ENCODE measurements around the gene ACBD6.

Gene ACBD6

DNA sequence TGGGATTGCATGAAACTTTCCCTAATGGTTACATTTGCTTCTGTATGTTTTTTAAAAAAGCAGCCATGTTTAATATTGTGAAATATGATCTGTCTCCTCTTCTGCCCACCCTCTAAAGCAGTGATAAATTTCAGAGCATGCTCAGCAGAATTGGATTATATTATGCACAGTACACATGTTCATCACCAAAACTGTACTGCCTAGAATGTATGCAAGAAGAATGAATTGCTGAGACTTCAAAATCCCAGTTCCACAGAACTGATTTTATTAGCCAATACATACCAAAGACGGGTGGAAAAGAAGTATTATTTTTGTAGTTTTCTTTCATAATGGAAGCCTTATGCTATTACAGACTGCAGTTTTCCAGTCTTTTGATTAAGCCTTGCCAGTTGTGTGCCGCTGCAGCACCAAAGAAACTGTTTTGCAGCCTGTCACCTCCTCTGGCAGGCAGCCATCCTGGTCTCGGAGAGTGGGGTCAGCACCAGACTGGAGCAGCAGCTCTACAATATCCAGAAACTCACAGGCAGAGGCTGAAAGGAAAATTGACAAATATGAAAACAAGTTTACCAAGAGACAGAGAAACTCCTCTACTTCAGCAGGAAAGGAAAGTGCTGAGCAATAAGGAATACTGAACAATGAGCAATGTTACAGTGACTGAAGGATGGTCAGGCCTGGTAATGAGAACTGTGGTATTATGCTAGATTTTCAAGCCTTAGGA lies 214.2 kb downstream of the ACBD6 start:
- no peak for DNase-seq

- DNase-seq = no peak
These were observed 216.0 kb downstream of the ACBD6 start for GRCh38 chr1:180286417-180286816.

GRCh38 chr1:180283098-180283497 lies 219.3 kb downstream of the ACBD6 start:
- no peak for DNase-seq

DNA sequence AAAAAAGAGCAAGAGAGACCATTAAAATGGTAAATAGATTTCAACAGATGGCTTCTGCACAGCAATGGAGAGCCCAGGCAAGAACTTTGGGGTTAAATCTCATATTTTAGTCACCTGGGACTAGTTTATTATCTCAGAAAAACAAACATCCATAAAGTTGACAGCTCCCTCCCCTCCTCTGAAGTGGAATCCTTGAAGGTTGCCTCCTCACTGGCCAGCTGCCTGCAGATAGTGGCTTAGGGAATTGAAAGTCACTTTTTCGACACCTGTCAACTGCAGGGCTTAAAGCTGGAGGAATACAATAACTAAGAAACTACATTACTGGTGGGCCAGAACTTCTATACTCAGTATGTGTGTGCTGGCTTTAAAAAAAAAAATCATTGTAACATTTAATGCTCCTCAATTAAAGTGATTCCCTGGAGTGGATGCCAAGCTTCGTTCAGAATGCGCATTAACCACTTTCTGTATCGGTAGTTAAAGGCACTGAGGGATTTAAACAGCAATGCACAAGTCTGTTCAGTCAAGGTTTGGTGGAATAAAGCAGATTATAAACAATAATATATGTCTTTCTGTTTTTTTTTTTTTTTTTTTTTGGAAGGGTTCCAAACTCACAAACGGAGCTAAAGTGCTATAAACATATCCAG lies 219.9 kb downstream of the ACBD6 start:
- DNase-seq = no peak

GRCh38 chr1:180281490-180281889 lies 220.9 kb downstream of the ACBD6 start:
- DNase-seq = no peak

DNA sequence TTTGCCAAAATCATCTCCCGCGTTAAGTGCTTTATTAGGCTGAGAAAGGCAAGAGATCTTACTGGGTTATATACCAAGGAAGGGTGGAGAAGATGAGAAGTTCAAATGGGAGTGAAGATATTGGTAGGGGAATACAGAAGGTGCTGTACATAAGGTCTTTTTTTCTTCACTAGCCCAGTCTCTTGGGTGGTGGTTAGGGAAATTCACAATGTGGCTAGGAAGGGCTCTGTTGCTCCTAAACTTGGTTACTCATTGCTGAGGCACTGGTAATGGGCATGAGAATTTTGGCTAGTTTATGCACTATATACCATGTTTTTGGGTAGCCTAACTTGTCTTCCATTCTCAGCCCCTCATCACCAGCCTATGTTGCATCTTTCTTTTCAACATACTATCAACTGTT lies 221.8 kb downstream of the ACBD6 start:
- no peak for DNase-seq

DNA sequence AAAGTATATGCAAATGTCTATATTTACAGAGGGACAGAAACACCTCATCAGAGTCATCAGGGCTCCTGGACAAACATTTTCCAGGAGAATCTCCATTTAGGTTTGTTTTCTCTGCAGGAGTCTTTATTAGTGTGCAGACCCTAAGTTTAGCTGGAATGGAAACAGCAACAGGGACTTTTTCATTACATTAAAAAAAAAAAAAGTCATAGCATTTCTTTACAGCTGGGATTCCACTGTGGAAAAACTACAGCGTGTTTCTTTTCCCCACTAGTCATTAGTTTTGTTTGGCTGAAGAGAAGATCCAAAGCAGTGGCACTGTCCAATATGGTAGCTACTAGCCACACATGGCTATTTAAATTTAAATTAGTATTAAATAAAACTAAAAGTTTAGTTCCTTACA lies 222.7 kb downstream of the ACBD6 start:
- no peak for DNase-seq

DNA sequence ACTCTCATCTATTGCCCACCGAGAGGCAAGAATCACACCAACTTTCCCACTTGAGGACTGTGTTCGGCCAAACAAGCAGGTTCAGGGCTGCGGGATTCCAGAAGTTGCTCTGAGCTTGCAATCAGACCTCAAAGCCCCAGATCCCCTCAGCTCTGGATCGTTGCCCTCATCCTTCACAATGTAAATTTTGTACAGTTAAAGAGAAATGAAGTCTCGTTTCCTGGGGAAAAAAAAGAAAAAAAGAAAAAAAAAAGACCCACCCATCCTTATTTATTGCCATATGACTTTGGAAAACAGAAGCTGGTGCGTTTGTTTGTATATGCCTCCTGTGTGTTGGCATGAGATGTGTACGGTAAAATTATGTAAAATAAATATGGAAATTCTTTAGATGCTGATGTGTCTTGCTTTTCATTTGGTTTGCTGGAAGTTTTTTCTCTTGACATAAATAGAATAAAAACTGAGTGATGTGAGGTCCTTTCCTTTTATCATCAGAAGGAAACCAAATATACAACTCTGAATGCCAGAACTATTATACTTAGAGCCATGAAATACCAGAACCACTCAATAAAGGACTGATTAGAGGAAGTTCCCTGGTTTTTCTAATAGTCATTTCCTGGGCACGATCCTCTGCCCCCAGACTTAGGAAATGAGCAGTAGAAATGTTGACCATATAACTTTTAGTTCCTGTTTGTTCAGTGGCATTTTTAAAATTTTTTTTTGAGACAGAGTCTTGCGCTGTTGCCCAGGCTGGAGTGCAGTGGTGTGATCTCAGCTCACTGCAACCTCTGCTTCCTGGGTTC lies 223.6 kb downstream of the ACBD6 start:
- no peak for DNase-seq

DNA sequence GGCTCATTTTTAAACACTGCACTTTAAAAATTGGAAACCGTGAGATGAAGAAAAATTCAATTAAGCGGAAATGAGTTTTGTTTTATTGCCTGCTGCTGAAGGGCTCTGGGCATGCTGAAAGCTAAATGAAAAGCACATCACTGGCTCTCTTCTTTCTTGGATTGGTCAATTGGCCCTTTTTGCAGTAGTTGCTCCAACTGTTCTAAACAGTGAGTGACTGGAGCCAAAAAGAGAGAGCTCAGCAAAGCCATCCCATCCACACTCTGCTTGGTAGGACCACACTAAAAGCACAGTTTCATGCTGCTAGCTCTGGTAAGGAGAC lies 224.2 kb downstream of the ACBD6 start:
- no peak for DNase-seq

GRCh38 chr1:180277476-180278193 lies 224.7 kb downstream of the ACBD6 start:
- DNase-seq = no peak

DNA sequence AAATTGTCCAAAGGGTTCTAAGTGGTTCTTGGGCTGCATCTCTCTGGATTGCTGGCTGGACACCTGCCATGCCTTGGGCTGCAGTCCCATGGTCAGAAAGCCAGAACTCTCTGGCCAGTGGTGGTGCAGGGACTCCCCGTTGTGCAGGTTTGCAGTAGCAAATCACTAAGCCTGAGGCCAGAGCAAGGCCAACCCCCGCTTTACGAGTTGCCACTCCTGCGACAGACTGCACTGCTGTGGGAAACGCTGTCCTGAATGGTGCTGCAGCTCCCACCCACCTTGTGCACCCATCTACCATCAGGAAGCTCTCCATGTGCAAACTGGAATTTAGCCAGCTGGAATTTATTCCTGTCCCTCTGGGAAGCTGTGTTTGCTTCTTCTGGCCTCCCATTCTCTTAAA lies 226.7 kb downstream of the ACBD6 start:
- no peak for DNase-seq

DNA sequence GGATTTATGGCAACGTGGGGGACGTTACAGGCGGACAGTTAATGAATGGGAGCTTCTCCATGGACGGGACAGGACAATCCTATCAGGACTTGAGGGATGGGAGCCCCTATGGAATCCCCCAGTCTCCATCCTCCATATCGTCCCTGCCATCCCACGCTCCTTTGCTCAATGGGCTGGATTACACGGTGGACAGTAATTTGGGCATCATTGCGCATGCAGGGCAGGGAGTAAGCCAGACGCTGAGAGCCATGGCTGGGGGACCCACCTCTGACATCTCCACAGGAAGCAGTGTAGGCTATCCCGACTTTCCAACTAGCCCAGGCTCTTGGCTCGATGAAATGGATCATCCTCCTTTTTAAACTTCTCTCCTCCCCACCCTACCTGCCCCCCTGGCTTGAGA lies 228.2 kb downstream of the ACBD6 start:
- DNase-seq = no peak

DNA sequence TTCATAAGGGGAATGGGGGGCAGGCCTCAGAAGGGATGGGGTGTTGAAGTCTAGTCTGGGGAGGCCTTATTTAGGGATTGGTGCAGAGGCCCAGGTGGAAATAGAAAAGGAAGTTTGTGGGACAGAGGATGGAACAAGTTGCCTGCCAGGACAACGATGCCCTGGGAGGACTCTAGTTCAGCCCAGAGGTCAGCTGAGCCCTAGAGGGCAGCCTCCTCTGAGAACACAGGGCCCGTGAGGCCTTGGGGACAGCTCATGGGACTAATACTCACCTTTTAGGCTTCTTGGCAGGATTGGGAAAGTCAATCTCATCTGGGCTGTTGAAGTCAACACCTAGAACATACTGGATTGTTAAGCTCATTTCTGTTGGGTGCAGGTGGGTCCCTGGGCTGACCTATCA lies 229.3 kb downstream of the ACBD6 start:
- no peak for DNase-seq

GRCh38 chr1:180272395-180272794 lies 230.0 kb downstream of the ACBD6 start:
- no peak for DNase-seq

DNA sequence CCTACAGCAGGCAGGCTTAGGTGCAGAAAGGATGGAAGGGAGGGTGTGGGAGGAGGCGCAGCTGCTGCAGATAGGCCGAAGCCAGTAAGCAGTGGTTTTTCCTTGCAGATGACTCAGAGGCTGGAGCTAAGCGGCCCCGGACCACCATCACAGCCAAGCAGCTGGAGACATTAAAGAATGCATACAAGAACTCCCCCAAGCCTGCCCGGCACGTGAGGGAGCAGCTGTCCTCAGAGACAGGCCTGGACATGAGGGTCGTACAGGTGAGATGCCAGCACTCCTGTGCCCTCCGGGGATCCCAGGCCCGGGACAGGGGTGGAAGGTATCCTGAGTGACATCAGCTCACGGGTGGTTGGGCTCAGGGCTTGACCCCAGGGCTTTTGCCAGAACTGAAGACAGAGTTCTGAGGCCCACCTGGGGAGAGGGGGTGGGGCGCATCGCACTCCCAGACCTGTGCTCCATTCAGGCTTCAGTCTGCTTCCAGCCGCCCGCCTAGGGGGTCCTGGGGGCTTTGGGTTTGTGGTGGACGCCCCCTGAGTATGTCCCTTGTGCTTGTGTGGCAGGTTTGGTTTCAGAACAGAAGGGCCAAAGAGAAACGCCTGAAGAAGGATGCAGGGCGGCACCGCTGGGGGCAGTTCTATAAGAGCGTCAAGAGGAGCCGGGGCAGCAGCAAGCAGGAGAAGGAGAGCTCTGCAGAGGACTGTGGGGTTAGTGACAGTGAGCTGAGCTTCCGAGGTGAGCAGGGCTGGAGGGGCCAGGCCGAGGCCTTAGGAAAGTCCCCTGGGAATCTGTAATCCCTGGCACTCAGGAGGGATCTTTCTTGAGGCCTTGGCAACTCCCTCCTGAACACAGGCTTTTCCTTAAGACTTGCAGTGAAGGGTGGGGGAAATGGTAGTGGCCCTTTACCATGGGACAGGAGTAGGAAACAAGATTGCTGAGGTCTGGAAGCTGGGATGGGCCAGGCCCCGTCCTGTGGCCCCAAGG lies 230.8 kb downstream of the ACBD6 start:
- no peak for DNase-seq

- DNase-seq = no peak
These were observed 231.7 kb downstream of the ACBD6 start for GRCh38 chr1:180270530-180271271.

DNA sequence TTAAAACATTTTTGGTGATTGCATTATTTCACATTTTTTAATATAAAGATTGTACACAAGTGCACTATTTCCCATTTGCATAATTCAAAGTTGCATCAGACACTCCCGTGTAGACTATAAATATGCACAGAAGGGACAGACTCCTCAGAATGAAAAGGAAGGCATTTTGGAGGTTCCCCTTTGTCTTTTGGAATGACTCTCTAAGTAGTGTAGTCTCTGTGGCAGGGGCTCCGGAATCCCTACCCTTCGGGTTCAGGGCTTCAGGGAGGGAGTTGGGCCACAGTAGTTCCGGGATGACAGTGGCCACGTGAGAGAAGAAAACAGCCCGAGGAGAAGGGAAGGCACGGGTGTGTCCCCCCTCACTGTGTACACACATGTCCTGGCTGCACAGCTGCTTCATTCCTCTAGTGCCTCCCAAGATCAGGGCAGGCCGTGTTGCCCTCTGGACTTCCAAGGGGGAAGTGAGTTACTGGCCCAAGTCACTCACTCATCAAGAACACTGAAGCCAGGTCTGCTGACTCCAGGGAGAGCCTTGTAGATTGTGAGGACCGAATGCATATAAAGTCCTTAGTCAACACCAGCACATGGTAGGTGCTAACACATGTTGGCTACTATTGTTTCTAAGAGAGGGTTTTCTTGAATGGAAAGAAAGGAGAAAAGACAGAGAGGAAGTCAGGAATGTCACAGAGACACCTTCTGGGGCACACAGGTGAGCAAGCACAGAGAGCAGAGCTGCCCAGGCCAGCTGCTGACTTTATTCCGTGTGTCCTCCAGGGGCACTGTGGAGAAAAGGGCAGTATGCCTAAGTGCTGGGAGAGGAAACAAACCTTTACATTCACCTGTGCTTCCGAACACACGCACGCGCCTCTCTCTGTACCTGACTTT lies 232.5 kb downstream of the ACBD6 start:
- DNase-seq = no peak

- no peak for DNase-seq
These were observed 233.8 kb downstream of the ACBD6 start for GRCh38 chr1:180268556-180269075.

DNA sequence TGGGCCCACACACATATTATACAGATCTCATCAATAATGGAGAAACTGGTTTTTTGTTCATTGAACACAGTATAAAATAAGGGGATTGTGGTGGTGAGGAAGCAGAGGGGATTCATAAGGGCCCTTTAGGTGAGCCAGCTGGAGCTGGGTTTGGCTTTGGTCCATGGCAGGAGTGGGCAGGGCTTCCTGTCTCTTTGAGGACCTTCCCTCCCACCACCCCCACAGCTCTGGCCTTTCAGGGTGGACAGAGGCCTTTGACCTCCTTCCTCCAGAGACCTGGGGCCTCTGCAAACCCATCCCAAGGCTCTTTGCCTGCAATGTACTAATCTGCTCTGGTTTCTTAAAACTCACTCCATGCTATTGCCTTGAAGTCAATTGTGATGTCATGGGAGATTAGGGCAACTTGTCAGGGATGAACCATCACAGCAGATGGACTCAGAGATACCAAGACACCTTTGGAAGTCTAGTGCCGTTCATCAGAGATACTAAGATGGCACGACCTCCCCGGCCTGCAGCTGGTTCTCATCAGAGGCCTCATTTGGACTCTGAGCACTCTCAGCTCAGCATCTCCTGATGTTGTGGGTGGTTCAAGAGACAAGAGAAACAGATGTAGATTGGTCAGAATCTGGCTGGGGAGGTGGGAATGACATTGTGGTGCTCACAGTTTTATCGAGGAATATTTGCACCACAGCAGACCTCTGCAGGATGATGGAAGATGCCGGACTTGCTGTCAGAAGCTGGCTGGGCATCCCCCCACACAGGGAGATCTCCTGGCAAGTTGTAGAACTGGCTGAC lies 234.4 kb downstream of the ACBD6 start:
- no peak for DNase-seq
